Gastroesophageal sphincter (tissue), 3 donors: ENCODE results near the gene LENG1.

ENCODE experiments used
- EP300 ChIP-seq: sonication (generic); formaldehyde crosslinking; IDR thresholded peaks from one replicate; pipeline ENCODE4 v1.6.1; 2017; ENCODE audit warnings: antibody characterized with exemption, mild to moderate bottlenecking
- POLR2A ChIP-seq, 2 donors: fragments of 450-650 bp; IDR thresholded peaks; one replicate each; pipeline ENCODE4 v1.6.1; 2017; ENCODE audit warnings: antibody characterized with exemption in 2 of 2, mild to moderate bottlenecking in 2 of 2, moderate library complexity in 1 of 2
- TF ChIP-seq, protein P1 (sequence below), 4 experiments: fragments of 200-600 bp in 2 of 4; fragments of 450-650 bp in 2 of 4; sonication (generic) in 1 of 4; IDR thresholded peaks; one replicate each; pipeline ENCODE4 v1.5.1; 2017 to 2019; ENCODE audit warnings: antibody characterized with exemption in 4 of 4, mild to moderate bottlenecking in 2 of 4, moderate library complexity in 2 of 4

DNA sequence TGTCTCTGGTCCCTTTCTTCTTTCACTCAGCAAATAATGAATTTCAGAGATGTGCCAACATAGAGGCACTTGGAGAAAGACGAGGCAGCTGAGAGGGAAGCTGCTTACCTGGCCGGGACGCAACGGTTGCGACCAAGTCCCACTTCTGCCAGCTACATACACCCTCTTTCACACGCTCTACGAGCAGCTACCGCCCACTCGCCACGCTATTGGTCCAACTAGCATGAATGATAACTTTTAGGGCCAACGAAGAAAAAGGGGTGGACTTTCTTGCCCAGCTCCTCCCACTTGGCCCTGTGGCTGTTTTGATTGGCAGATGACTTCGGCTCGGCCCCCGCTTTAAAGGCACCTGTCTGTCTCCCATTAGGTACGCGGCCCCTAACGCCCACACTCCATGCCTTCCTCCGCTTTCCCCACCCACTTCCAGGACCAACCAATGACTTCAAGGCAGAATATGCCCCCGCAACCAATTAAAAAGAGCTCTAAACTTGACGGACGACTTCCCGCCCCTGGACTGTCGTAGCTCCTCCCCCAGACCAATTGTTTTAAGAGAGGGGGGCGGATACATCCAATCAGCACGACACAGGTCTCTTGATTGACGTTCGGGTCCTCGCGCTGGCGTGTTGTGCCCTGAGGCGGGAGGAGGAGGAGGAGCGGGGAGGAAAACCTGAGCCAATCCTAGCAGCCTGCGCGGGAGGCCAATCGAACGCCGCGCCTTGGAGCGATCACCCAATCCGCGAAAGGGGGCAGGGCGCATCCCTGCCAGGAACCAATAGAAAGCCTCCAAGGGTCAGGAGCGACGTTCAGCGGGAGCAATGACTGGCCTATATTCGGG is 22.4 kb downstream of the LENG1 start:
- no peak for TF ChIP-seq POLR2A (IDR thresholded peaks at IDR 0.05)
- TF ChIP-seq, protein P1, sequence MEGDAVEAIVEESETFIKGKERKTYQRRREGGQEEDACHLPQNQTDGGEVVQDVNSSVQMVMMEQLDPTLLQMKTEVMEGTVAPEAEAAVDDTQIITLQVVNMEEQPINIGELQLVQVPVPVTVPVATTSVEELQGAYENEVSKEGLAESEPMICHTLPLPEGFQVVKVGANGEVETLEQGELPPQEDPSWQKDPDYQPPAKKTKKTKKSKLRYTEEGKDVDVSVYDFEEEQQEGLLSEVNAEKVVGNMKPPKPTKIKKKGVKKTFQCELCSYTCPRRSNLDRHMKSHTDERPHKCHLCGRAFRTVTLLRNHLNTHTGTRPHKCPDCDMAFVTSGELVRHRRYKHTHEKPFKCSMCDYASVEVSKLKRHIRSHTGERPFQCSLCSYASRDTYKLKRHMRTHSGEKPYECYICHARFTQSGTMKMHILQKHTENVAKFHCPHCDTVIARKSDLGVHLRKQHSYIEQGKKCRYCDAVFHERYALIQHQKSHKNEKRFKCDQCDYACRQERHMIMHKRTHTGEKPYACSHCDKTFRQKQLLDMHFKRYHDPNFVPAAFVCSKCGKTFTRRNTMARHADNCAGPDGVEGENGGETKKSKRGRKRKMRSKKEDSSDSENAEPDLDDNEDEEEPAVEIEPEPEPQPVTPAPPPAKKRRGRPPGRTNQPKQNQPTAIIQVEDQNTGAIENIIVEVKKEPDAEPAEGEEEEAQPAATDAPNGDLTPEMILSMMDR (IDR thresholded peaks at IDR 0.05): no peak
- TF ChIP-seq EP300: no peak
